ENCODE results near the gene PEPD. TPM values are rescaled to one million over a fixed set of nuclear protein-coding genes. Genes with fewer than 3 reads are reported as not detected.

The PEPD gene
- total RNA-seq, 1 donor from 2014 or later, result 30.0 TPM

- Histone ChIP-seq H3K4me3 (no peak overlapping the region), H3K27ac (replicated peaks) (no peak overlapping the region), H3K27me3 (ENCODE audit: low read depth) (peaks cover 71% of the 10 kb centered on the region), H3K4me1 (no peaks in the 10 kb centered on the region), H3K36me3 (no peaks in the 10 kb centered on the region), H3K9me3 (replicated peaks) (no peaks in the 10 kb centered on the region)
- intact Hi-C loops (cut with micrococcal nuclease), result no loop called here
- DNase-seq, result no peak
- no peak for TF ChIP-seq CTCF (IDR thresholded peaks at IDR 0.05; ENCODE audit: borderline replicate concordance)
Measured at GRCh38 chr19:33561261-33561660, 39.7 kb upstream of the PEPD start.

- Histone ChIP-seq H3K36me3 (no peaks in the 10 kb centered on the region), H3K4me1 (no peaks in the 10 kb centered on the region), H3K27me3 (ENCODE audit: low read depth) (peaks cover 77% of the 10 kb centered on the region), H3K4me3 (no peak overlapping the region), H3K9me3 (replicated peaks) (no peaks in the 10 kb centered on the region), H3K27ac (replicated peaks) (no peak overlapping the region)
- DNase-seq, result no peak
- TF ChIP-seq CTCF (IDR thresholded peaks at IDR 0.05; ENCODE audit: borderline replicate concordance), result no peak
- intact Hi-C loops (cut with micrococcal nuclease), result no loop called here
Measured at GRCh38 chr19:33559996-33560395, 38.4 kb upstream of the PEPD start.

- H3K36me3 ChIP-seq, result no peaks in the 10 kb centered on the region
- no peak for DNase-seq
- intact Hi-C loops (cut with micrococcal nuclease), result no loop called here
Measured at GRCh38 chr19:33558856-33559255, 37.3 kb upstream of the PEPD start.

GRCh38 chr19:33558151-33558550, 36.6 kb upstream of the PEPD start:
- Histone ChIP-seq H3K9me3 (replicated peaks) (no peaks in the 10 kb centered on the region), H3K27me3 (ENCODE audit: low read depth) (peaks cover 64% of the 10 kb centered on the region), H3K4me3 (no peak overlapping the region), H3K4me1 (no peaks in the 10 kb centered on the region), H3K27ac (replicated peaks) (no peak overlapping the region), H3K36me3 (no peaks in the 10 kb centered on the region)
- no peak for DNase-seq
- TF ChIP-seq CTCF (IDR thresholded peaks at IDR 0.05; ENCODE audit: borderline replicate concordance), result no peak
- intact Hi-C loops (cut with micrococcal nuclease), result no loop called here

More at GRCh38 chr19:33558856-33559255, 37.3 kb upstream of the PEPD start:
- no peak for TF ChIP-seq CTCF (IDR thresholded peaks at IDR 0.05; ENCODE audit: borderline replicate concordance)
- peaks cover 66% of the 10 kb centered on the region for H3K27me3 ChIP-seq (ENCODE audit: low read depth)
- H3K9me3 ChIP-seq (replicated peaks), result no peaks in the 10 kb centered on the region
- H3K4me3 ChIP-seq, result no peak overlapping the region
- H3K4me1 ChIP-seq, result no peaks in the 10 kb centered on the region
- no peak overlapping the region for H3K27ac ChIP-seq (replicated peaks)

- Histone ChIP-seq H3K27ac (replicated peaks) (no peak overlapping the region), H3K4me3 (no peak overlapping the region), H3K4me1 (no peaks in the 10 kb centered on the region), H3K27me3 (ENCODE audit: low read depth) (peaks cover 60% of the 10 kb centered on the region), H3K36me3 (no peaks in the 10 kb centered on the region), H3K9me3 (replicated peaks) (no peaks in the 10 kb centered on the region)
- no peak for TF ChIP-seq CTCF (IDR thresholded peaks at IDR 0.05; ENCODE audit: borderline replicate concordance)
- intact Hi-C loops (cut with micrococcal nuclease), result no loop called here
- no peak for DNase-seq
Measured at GRCh38 chr19:33557720-33558119, 36.1 kb upstream of the PEPD start.

GRCh38 chr19:33557196-33557595, 35.6 kb upstream of the PEPD start:
- no peaks in the 10 kb centered on the region for H3K4me1 ChIP-seq
- TF ChIP-seq CTCF (IDR thresholded peaks at IDR 0.05; ENCODE audit: borderline replicate concordance), result no peak
- intact Hi-C loops (cut with micrococcal nuclease), result no loop called here
- no peaks in the 10 kb centered on the region for H3K9me3 ChIP-seq (replicated peaks)
- H3K27me3 ChIP-seq (ENCODE audit: low read depth), result peaks cover 56% of the 10 kb centered on the region
- H3K27ac ChIP-seq (replicated peaks), result no peak overlapping the region
- DNase-seq, result no peak
- H3K4me3 ChIP-seq, result no peak overlapping the region
- H3K36me3 ChIP-seq, result no peaks in the 10 kb centered on the region

Data from left ventricle myocardium inferior (tissue), 1 donor.